NCI-H226 (cell line): ENCODE data around the gene RS1.

Source experiments
- DNase-seq: peaks from one replicate; pipeline ENCODE4 v3.0.0-alpha.2; 2015

Gene RS1

GRCh38 chrX:18668071-18668835 lies 3.7 kb downstream of the RS1 start:
- DNase-seq = no peak

GRCh38 chrX:18666614-18667013 lies 5.3 kb downstream of the RS1 start:
- DNase-seq = no peak

- no peak for DNase-seq
These were observed 7.0 kb downstream of the RS1 start for GRCh38 chrX:18664947-18665346.

- DNase-seq = no peak
These were observed 10.6 kb downstream of the RS1 start for GRCh38 chrX:18661273-18661672.

GRCh38 chrX:18654875-18655836 lies 16.8 kb downstream of the RS1 start:
- DNase-seq = no peak

GRCh38 chrX:18652636-18653035 lies 19.3 kb downstream of the RS1 start:
- DNase-seq = no peak

- DNase-seq = no peak
These were observed 21.2 kb downstream of the RS1 start for GRCh38 chrX:18650662-18651061.

GRCh38 chrX:18649498-18649951 lies 22.4 kb downstream of the RS1 start:
- no peak for DNase-seq

- no peak for DNase-seq
These were observed 24.3 kb downstream of the RS1 start for GRCh38 chrX:18647621-18648020.

- DNase-seq = no peak
These were observed 28.1 kb downstream of the RS1 start for GRCh38 chrX:18643853-18644252.

GRCh38 chrX:18643243-18643642 lies 28.7 kb downstream of the RS1 start:
- DNase-seq = no peak

GRCh38 chrX:18640686-18641085 lies 31.2 kb downstream of the RS1 start:
- DNase-seq = no peak

GRCh38 chrX:18639280-18639679 lies 32.6 kb downstream of the RS1 start:
- no peak for DNase-seq

GRCh38 chrX:18638398-18638797 lies 33.5 kb downstream of the RS1 start:
- DNase-seq = no peak

GRCh38 chrX:18630934-18631333 lies 41.0 kb downstream of the RS1 start:
- no peak for DNase-seq

GRCh38 chrX:18624599-18624998 lies 47.3 kb downstream of the RS1 start:
- no peak for DNase-seq

GRCh38 chrX:18620349-18620748 lies 51.6 kb downstream of the RS1 start:
- no peak for DNase-seq

GRCh38 chrX:18619288-18619687 lies 52.6 kb downstream of the RS1 start:
- DNase-seq = no peak

GRCh38 chrX:18617407-18617750 lies 54.5 kb downstream of the RS1 start:
- peak; percentile 39 for DNase-seq

GRCh38 chrX:18616688-18617406 lies 55.1 kb downstream of the RS1 start:
- no peak for DNase-seq

- DNase-seq = no peak
These were observed 57.8 kb downstream of the RS1 start for GRCh38 chrX:18613930-18614639.

GRCh38 chrX:18607966-18608365 lies 63.9 kb downstream of the RS1 start:
- no peak for DNase-seq

GRCh38 chrX:18598413-18598812 lies 73.5 kb downstream of the RS1 start:
- DNase-seq = no peak
